DND-41 (cell line): Measurements from ENCODE around the gene PLPP1.

Experiments
- ATAC-seq: fragments of 200-7000 bp; cut with Tn5 transposase; 3 replicates; pipeline ENCODE4 v1.9.1; 2021; ENCODE audit warnings: low read depth; ENCODE audit not compliant: insufficient read depth
- DNase-seq: peaks from one replicate; pipeline ENCODE4 v3.0.0-alpha.2; 2020
- H2AFZ ChIP-seq: 2 replicates; pipeline ENCODE4 v1.6.0; 2012; ENCODE audit warnings: low read depth, low read length
- H3K27ac ChIP-seq: 2 replicates; pipeline ENCODE4 v1.5.1; 2012; ENCODE audit warnings: low read length, inconsistent platforms
- H3K27me3 ChIP-seq: fragments of 200-600 bp; sonication (generic); 2 replicates; pipeline ENCODE4 v1.6.0; 2012; ENCODE audit warnings: low read length, mild to moderate bottlenecking, inconsistent platforms; ENCODE audit not compliant: insufficient read depth, poor library complexity
- H3K36me3 ChIP-seq: 2 replicates; pipeline ENCODE4 v1.5.1; 2012; ENCODE audit warnings: low read length, inconsistent platforms; ENCODE audit not compliant: insufficient read depth
- H3K4me1 ChIP-seq: 2 replicates; pipeline ENCODE4 v1.5.1; 2012; ENCODE audit warnings: mild to moderate bottlenecking, low read length; ENCODE audit not compliant: insufficient read depth
- H3K4me2 ChIP-seq: 2 replicates; pipeline ENCODE4 v1.6.0; 2012; ENCODE audit warnings: mild to moderate bottlenecking, moderate library complexity, low read length, inconsistent platforms; ENCODE audit not compliant: insufficient read depth
- H3K4me3 ChIP-seq, 2 experiments: fragments of 200-600 bp in 1 of 2; shearing (Covaris generic) in 1 of 2; 2 replicates each; pipeline ENCODE4 v1.5.1; 2012 to 2016; ENCODE audit warnings: inconsistent platforms in 2 of 2, low read length in 2 of 2, mild to moderate bottlenecking in 2 of 2, low read depth in 1 of 2, moderate library complexity in 1 of 2
- H3K79me2 ChIP-seq: 2 replicates; pipeline ENCODE4 v1.6.0; 2012; ENCODE audit warnings: low read length, inconsistent platforms; ENCODE audit not compliant: insufficient read depth
- H3K9ac ChIP-seq: 2 replicates; pipeline ENCODE4 v1.6.0; 2012; ENCODE audit warnings: low read depth, mild to moderate bottlenecking, inconsistent platforms, low read length, moderate library complexity
- H3K9me3 ChIP-seq: 2 replicates; pipeline ENCODE4 v1.5.1; 2012; ENCODE audit warnings: low read length, moderate library complexity, mild to moderate bottlenecking, inconsistent platforms; ENCODE audit not compliant: insufficient read depth, severe bottlenecking
- H4K20me1 ChIP-seq: 2 replicates; pipeline ENCODE4 v1.6.0; 2012; ENCODE audit warnings: low read length; ENCODE audit not compliant: insufficient read depth
- CTCF ChIP-seq: IDR thresholded peaks from 2 replicates; pipeline ENCODE4 v1.5.1; 2012; ENCODE audit warnings: borderline replicate concordance, low read length, moderate library complexity, mild to moderate bottlenecking; ENCODE audit not compliant: poor library complexity, severe bottlenecking; ENCODE audit errors: extremely low read depth
- EZH2 ChIP-seq: IDR thresholded peaks from 3 replicates; pipeline ENCODE4 v1.6.1; 2012; ENCODE audit warnings: borderline replicate concordance, low read depth, mild to moderate bottlenecking, moderate library complexity, low read length, inconsistent platforms; ENCODE audit not compliant: severe bottlenecking

The PLPP1 gene

GRCh38 chr5:55568654-55569512, 34.1 kb upstream of the PLPP1 start:
- no peak overlapping the region for H3K4me3 ChIP-seq
- TF ChIP-seq EZH2 (no peak), CTCF (no peak)
- no peaks in the 10 kb centered on the region for H3K27me3 ChIP-seq
- no peaks in the 10 kb centered on the region for H3K9me3 ChIP-seq
- no peak overlapping the region for H3K4me2 ChIP-seq
- H3K9ac ChIP-seq, result no peak overlapping the region
- H4K20me1 ChIP-seq, result no peaks in the 10 kb centered on the region
- no peaks in the 10 kb centered on the region for H3K36me3 ChIP-seq
- H2AFZ ChIP-seq, result no peak overlapping the region
- no peaks in the 10 kb centered on the region for H3K79me2 ChIP-seq
- H3K4me1 ChIP-seq, result peaks cover 9% of the 10 kb centered on the region; the same call in 1 of the 2 replicates
- DNase-seq (no peak), ATAC-seq (no peak)
- no peak overlapping the region for H3K27ac ChIP-seq

- ATAC-seq, result peak; percentile 24; the same call in 1 of the 3 replicates
These were observed 30.0 kb upstream of the PLPP1 start for GRCh38 chr5:55564721-55565120.

GRCh38 chr5:55558484-55558883, 23.7 kb upstream of the PLPP1 start:
- no peak for DNase-seq
- no peak overlapping the region for H2AFZ ChIP-seq
- ATAC-seq, result no peak
- TF ChIP-seq EZH2 (no peak), CTCF (no peak)
- H3K9ac ChIP-seq, result no peak overlapping the region
- no peaks in the 10 kb centered on the region for H3K79me2 ChIP-seq
- no peaks in the 10 kb centered on the region for H3K27me3 ChIP-seq
- H3K4me2 ChIP-seq, result no peak overlapping the region
- H3K27ac ChIP-seq, result no peak overlapping the region
- H3K4me1 ChIP-seq, result peaks cover 21% of the 10 kb centered on the region
- H4K20me1 ChIP-seq, result no peaks in the 10 kb centered on the region
- H3K36me3 ChIP-seq, result no peaks in the 10 kb centered on the region
- H3K9me3 ChIP-seq, result no peaks in the 10 kb centered on the region
- no peak overlapping the region for H3K4me3 ChIP-seq

More at GRCh38 chr5:55564721-55565120, 30.0 kb upstream of the PLPP1 start:
- no peak overlapping the region for H3K9ac ChIP-seq
- no peak for DNase-seq
- no peaks in the 10 kb centered on the region for H3K79me2 ChIP-seq
- H3K36me3 ChIP-seq, result no peaks in the 10 kb centered on the region
- no peak for TF ChIP-seq EZH2
- TF ChIP-seq CTCF, result no peak
- no peaks in the 10 kb centered on the region for H3K9me3 ChIP-seq
- H3K27ac ChIP-seq, result no peak overlapping the region
- no peak overlapping the region for H2AFZ ChIP-seq
- no peak overlapping the region for H3K4me2 ChIP-seq
- no peaks in the 10 kb centered on the region for H3K27me3 ChIP-seq
- H4K20me1 ChIP-seq, result no peaks in the 10 kb centered on the region
- peaks cover 9% of the 10 kb centered on the region; the same call in 1 of the 2 replicates for H3K4me1 ChIP-seq
- H3K4me3 ChIP-seq, result no peak overlapping the region
